Measurements from ENCODE around the gene BSN.

BSN gene

GRCh38 chr3:49644684-49645083 lies 90.4 kb downstream of the BSN start:
- H3K4me1 Mint-ChIP-seq (ENCODE audit: low read depth) = no peaks in the 10 kb centered on the region
- no peaks in the 10 kb centered on the region for H3K36me3 Mint-ChIP-seq (ENCODE audit: low read depth)
- H3K27ac Mint-ChIP-seq = no peak overlapping the region
- no peaks in the 10 kb centered on the region for H3K9me3 Mint-ChIP-seq
- H3K4me3 Mint-ChIP-seq = no peak overlapping the region
- H3K27me3 Mint-ChIP-seq (ENCODE audit: low read depth) = peaks cover 9% of the 10 kb centered on the region

- H3K4me3 Mint-ChIP-seq = no peak overlapping the region
- no peak overlapping the region for H3K27ac Mint-ChIP-seq
- no peaks in the 10 kb centered on the region for H3K4me1 Mint-ChIP-seq (ENCODE audit: low read depth)
- H3K27me3 Mint-ChIP-seq (ENCODE audit: low read depth) = peaks cover 9% of the 10 kb centered on the region
- no peaks in the 10 kb centered on the region for H3K36me3 Mint-ChIP-seq (ENCODE audit: low read depth)
- H3K9me3 Mint-ChIP-seq = no peaks in the 10 kb centered on the region
Observed at GRCh38 chr3:49646236-49646635, 92.0 kb downstream of the BSN start.

- no peak overlapping the region for H3K4me3 Mint-ChIP-seq
- no peaks in the 10 kb centered on the region for H3K36me3 Mint-ChIP-seq (ENCODE audit: low read depth)
- no peak overlapping the region for H3K27ac Mint-ChIP-seq
- H3K4me1 Mint-ChIP-seq (ENCODE audit: low read depth) = no peaks in the 10 kb centered on the region
- H3K27me3 Mint-ChIP-seq (ENCODE audit: low read depth) = peaks cover 5% of the 10 kb centered on the region
- H3K9me3 Mint-ChIP-seq = no peaks in the 10 kb centered on the region
Observed at GRCh38 chr3:49647741-49648140, 93.5 kb downstream of the BSN start.

- H3K27ac Mint-ChIP-seq = no peak overlapping the region
- H3K36me3 Mint-ChIP-seq (ENCODE audit: low read depth) = no peaks in the 10 kb centered on the region
- H3K9me3 Mint-ChIP-seq = no peaks in the 10 kb centered on the region
- H3K4me1 Mint-ChIP-seq (ENCODE audit: low read depth) = no peaks in the 10 kb centered on the region
- peaks cover 5% of the 10 kb centered on the region for H3K27me3 Mint-ChIP-seq (ENCODE audit: low read depth)
- no peak overlapping the region for H3K4me3 Mint-ChIP-seq
Observed at GRCh38 chr3:49648354-49649019, 94.2 kb downstream of the BSN start.

- no peaks in the 10 kb centered on the region for H3K36me3 Mint-ChIP-seq (ENCODE audit: low read depth)
- no peak overlapping the region for H3K4me3 Mint-ChIP-seq
- no peak overlapping the region for H3K27ac Mint-ChIP-seq
- H3K9me3 Mint-ChIP-seq = no peaks in the 10 kb centered on the region
- no peaks in the 10 kb centered on the region for H3K4me1 Mint-ChIP-seq (ENCODE audit: low read depth)
- H3K27me3 Mint-ChIP-seq (ENCODE audit: low read depth) = peaks cover 5% of the 10 kb centered on the region
Observed at GRCh38 chr3:49649576-49649975, 95.3 kb downstream of the BSN start.

- no peaks in the 10 kb centered on the region for H3K36me3 Mint-ChIP-seq (ENCODE audit: low read depth)
- no peak overlapping the region for H3K27ac Mint-ChIP-seq
- H3K4me1 Mint-ChIP-seq (ENCODE audit: low read depth) = no peaks in the 10 kb centered on the region
- H3K9me3 Mint-ChIP-seq = no peaks in the 10 kb centered on the region
- H3K4me3 Mint-ChIP-seq = no peak overlapping the region
- H3K27me3 Mint-ChIP-seq (ENCODE audit: low read depth) = peaks cover 3% of the 10 kb centered on the region
Observed at GRCh38 chr3:49650177-49650576, 95.9 kb downstream of the BSN start.

- Mint-ChIP-seq H3K9me3 (no peaks in the 10 kb centered on the region), H3K27ac (no peak overlapping the region)
Observed at GRCh38 chr3:49650637-49651036, 96.4 kb downstream of the BSN start.

GRCh38 chr3:49652218-49652902 lies 98.1 kb downstream of the BSN start:
- Mint-ChIP-seq H3K4me1 (ENCODE audit: low read depth) (no peaks in the 10 kb centered on the region), H3K27me3 (ENCODE audit: low read depth) (no peaks in the 10 kb centered on the region), H3K4me3 (no peak overlapping the region), H3K27ac (no peak overlapping the region), H3K36me3 (ENCODE audit: low read depth) (no peaks in the 10 kb centered on the region), H3K9me3 (no peaks in the 10 kb centered on the region)

More at GRCh38 chr3:49650637-49651036, 96.4 kb downstream of the BSN start:
- no peaks in the 10 kb centered on the region for H3K36me3 Mint-ChIP-seq (ENCODE audit: low read depth)
- H3K4me1 Mint-ChIP-seq (ENCODE audit: low read depth) = no peaks in the 10 kb centered on the region
- no peak overlapping the region for H3K4me3 Mint-ChIP-seq
- H3K27me3 Mint-ChIP-seq (ENCODE audit: low read depth) = no peaks in the 10 kb centered on the region

- Mint-ChIP-seq H3K27ac (no peak overlapping the region), H3K27me3 (ENCODE audit: low read depth) (no peaks in the 10 kb centered on the region), H3K4me1 (ENCODE audit: low read depth) (no peaks in the 10 kb centered on the region), H3K4me3 (no peak overlapping the region), H3K9me3 (no peaks in the 10 kb centered on the region), H3K36me3 (ENCODE audit: low read depth) (no peaks in the 10 kb centered on the region)
Observed at GRCh38 chr3:49652903-49653415, 98.7 kb downstream of the BSN start.

GRCh38 chr3:49653621-49654020 lies 99.3 kb downstream of the BSN start:
- H3K4me3 Mint-ChIP-seq = no peak overlapping the region
- no peaks in the 10 kb centered on the region for H3K27me3 Mint-ChIP-seq (ENCODE audit: low read depth)
- H3K4me1 Mint-ChIP-seq (ENCODE audit: low read depth) = no peaks in the 10 kb centered on the region
- H3K9me3 Mint-ChIP-seq = no peaks in the 10 kb centered on the region
- no peaks in the 10 kb centered on the region for H3K36me3 Mint-ChIP-seq (ENCODE audit: low read depth)
- H3K27ac Mint-ChIP-seq = no peak overlapping the region

GRCh38 chr3:49654176-49654825 lies 100.0 kb downstream of the BSN start:
- Mint-ChIP-seq H3K36me3 (ENCODE audit: low read depth) (no peaks in the 10 kb centered on the region), H3K4me3 (no peak overlapping the region), H3K9me3 (no peaks in the 10 kb centered on the region), H3K27ac (no peak overlapping the region), H3K4me1 (ENCODE audit: low read depth) (no peaks in the 10 kb centered on the region), H3K27me3 (ENCODE audit: low read depth) (no peaks in the 10 kb centered on the region)

- no peaks in the 10 kb centered on the region for H3K27me3 Mint-ChIP-seq (ENCODE audit: low read depth)
- no peaks in the 10 kb centered on the region for H3K36me3 Mint-ChIP-seq (ENCODE audit: low read depth)
- H3K27ac Mint-ChIP-seq = no peak overlapping the region
- H3K9me3 Mint-ChIP-seq = no peaks in the 10 kb centered on the region
- H3K4me3 Mint-ChIP-seq = no peak overlapping the region
- H3K4me1 Mint-ChIP-seq (ENCODE audit: low read depth) = no peaks in the 10 kb centered on the region
Observed at GRCh38 chr3:49654955-49655556, 100.8 kb downstream of the BSN start.

GRCh38 chr3:49655731-49656285 lies 101.5 kb downstream of the BSN start:
- Mint-ChIP-seq H3K4me3 (no peak overlapping the region), H3K27me3 (ENCODE audit: low read depth) (no peaks in the 10 kb centered on the region), H3K4me1 (ENCODE audit: low read depth) (no peaks in the 10 kb centered on the region), H3K27ac (no peak overlapping the region), H3K36me3 (ENCODE audit: low read depth) (no peaks in the 10 kb centered on the region), H3K9me3 (no peaks in the 10 kb centered on the region)

GRCh38 chr3:49656541-49657112 lies 102.3 kb downstream of the BSN start:
- no peaks in the 10 kb centered on the region for H3K4me1 Mint-ChIP-seq (ENCODE audit: low read depth)
- H3K27ac Mint-ChIP-seq = no peak overlapping the region
- H3K9me3 Mint-ChIP-seq = no peaks in the 10 kb centered on the region
- H3K4me3 Mint-ChIP-seq = no peak overlapping the region
- H3K27me3 Mint-ChIP-seq (ENCODE audit: low read depth) = no peaks in the 10 kb centered on the region
- no peaks in the 10 kb centered on the region for H3K36me3 Mint-ChIP-seq (ENCODE audit: low read depth)
